Endothelial cell of umbilical vein (primary cell): ENCODE results near the gene CNN2. TPM values are rescaled to one million over a fixed set of nuclear protein-coding genes. Genes with fewer than 3 reads are reported as not detected.

ENCODE experiments used
- BruUV-seq: library from RNA; stranded (reverse); fragments of 400-500 nt; replicated peaks from 2 replicates; lab custom pipeline; 2021; lab: Mats Ljungman, UMichigan
- CTCF ChIA-PET: fragments of 300-600, 350-600 bp; sonication (Branson Sonifier 250); formaldehyde crosslinking; loops from one replicate; lab custom pipeline; 2021; ENCODE audit warnings: antibody characterized with exemption, inconsistent platforms; lab: Charles Lee
- POLR2A ChIA-PET: fragments of 300-600, 350-600 bp; sonication (Branson Sonifier 250); formaldehyde crosslinking; loops from one replicate; lab custom pipeline; 2021; ENCODE audit warnings: antibody characterized with exemption, inconsistent platforms; lab: Charles Lee
- DNase-seq: peaks from one replicate; pipeline ENCODE4 v3.0.0-alpha.2; 2011; ENCODE audit warnings: low read depth, low spot score
- FAIRE-seq: peaks from 2 replicates; lab custom pipeline; 2011; peaks lifted over from hg19 to GRCh38; lab: Jason Lieb, UNC
- H2AFZ ChIP-seq: 2 replicates; pipeline ENCODE4 v1.6.0; 2012; ENCODE audit warnings: low read depth, low read length, control low read depth, inconsistent platforms
- H3K27ac ChIP-seq: 2 replicates; pipeline ENCODE4 v1.5.1; 2011; ENCODE audit warnings: low read depth, mild to moderate bottlenecking, control low read depth, low read length, moderate library complexity; ENCODE audit not compliant: insufficient read depth
- H3K27me3 ChIP-seq, 2 experiments: 2 replicates each; pipeline versions ENCODE4 v1.6.0 to v1.6.1; 2011; ENCODE audit warnings: low read length in 2 of 2, mixed read lengths in 1 of 2; ENCODE audit not compliant: control insufficient read depth in 2 of 2, insufficient read depth in 2 of 2
- H3K36me3 ChIP-seq, 2 experiments: 2 replicates in 1 of 2; 3 replicates in 1 of 2; pipeline ENCODE4 v1.5.1; 2011; ENCODE audit warnings: low read length in 2 of 2, mild to moderate bottlenecking in 1 of 2, moderate library complexity in 1 of 2; ENCODE audit not compliant: control insufficient read depth in 2 of 2, insufficient read depth in 2 of 2; ENCODE audit errors: extremely low read depth in 1 of 2
- H3K4me1 ChIP-seq: 3 replicates; pipeline ENCODE4 v1.5.1; 2011; ENCODE audit warnings: mild to moderate bottlenecking, low read length; ENCODE audit not compliant: control insufficient read depth, insufficient read depth; ENCODE audit errors: extremely low read depth
- H3K4me2 ChIP-seq: 2 replicates; pipeline ENCODE4 v1.6.1; 2011; ENCODE audit warnings: low read length, control low read depth, mixed read lengths; ENCODE audit not compliant: insufficient read depth
- H3K4me3 ChIP-seq, 3 experiments: fragments of 200-600 bp in 1 of 3; sonication (generic), shearing (Covaris generic) in 1 of 3; replicated peaks in 1 of 3; 2 replicates each; pipeline ENCODE4 v1.5.1; 2011 to 2016; ENCODE audit warnings: control low read depth in 3 of 3, low read length in 3 of 3, mild to moderate bottlenecking in 2 of 3, inconsistent platforms in 1 of 3, low read depth in 1 of 3, moderate library complexity in 1 of 3; ENCODE audit not compliant: insufficient read depth in 1 of 3
- H3K79me2 ChIP-seq: 2 replicates; pipeline ENCODE4 v1.6.0; 2012; ENCODE audit warnings: low read length, inconsistent platforms; ENCODE audit not compliant: control insufficient read depth, insufficient read depth
- H3K9ac ChIP-seq: replicated peaks from 2 replicates; pipeline ENCODE3; 2011; ENCODE audit warnings: low read length, control low read depth; ENCODE audit not compliant: insufficient read depth; ENCODE audit errors: extremely low read depth
- H3K9me1 ChIP-seq: replicated peaks from 3 replicates; pipeline ENCODE4 v1.6.0; 2011; ENCODE audit warnings: mild to moderate bottlenecking, low read length; ENCODE audit not compliant: control insufficient read depth, insufficient read depth; ENCODE audit errors: extremely low read depth
- H3K9me3 ChIP-seq: replicated peaks from 2 replicates; pipeline ENCODE4 v1.5.1; 2012; ENCODE audit warnings: low read length, inconsistent platforms; ENCODE audit not compliant: control insufficient read depth, insufficient read depth
- H4K20me1 ChIP-seq: replicated peaks from 2 replicates; pipeline ENCODE3; 2011; ENCODE audit warnings: mild to moderate bottlenecking, low read length; ENCODE audit not compliant: control insufficient read depth, insufficient read depth; ENCODE audit errors: extremely low read depth
- GATA2 ChIP-seq: IDR thresholded peaks from 2 replicates; pipeline ENCODE4 v1.7.0; 2011; ENCODE audit warnings: low read depth, mild to moderate bottlenecking, moderate library complexity, mixed read lengths, low read length; ENCODE audit not compliant: insufficient read length, insufficient read depth
- MYC ChIP-seq: IDR thresholded peaks from one replicate; pipeline ENCODE4 v1.6.1; 2011; ENCODE audit warnings: mild to moderate bottlenecking, low read depth, low read length
- POLR2AphosphoS5 ChIP-seq: IDR thresholded peaks from 2 replicates; pipeline ENCODE4 v1.6.1; 2012; ENCODE audit warnings: low read depth, mild to moderate bottlenecking, control low read depth, low read length, moderate library complexity; ENCODE audit not compliant: insufficient read depth
- dilution Hi-C: fragments of 300-500 bp; cut with MboI; formaldehyde crosslinking; loops from one replicate; pipeline ENCODE4 v1.15.0; 2019; ENCODE audit warnings: low sequenced_read_pairs; ENCODE audit not compliant: extremely low pct_ligation_motif_present
- intact Hi-C: fragments of 100-400 bp; cut with micrococcal nuclease; formaldehyde crosslinking; loops from one replicate; pipeline ENCODE4 v1.10.0; 2022
- polyA plus RNA-seq, 4 experiments: library from polyadenylated mRNA; depleted of rRNA in 3 of 4; stranded (reverse) in 3 of 4; unstranded in 1 of 4; fragments of >200 nt; gene quantifications; 2 replicates each; pipeline versions ENCODE4 v1.2.1 to v1.2.3, GENCODE V29; 2011 to 2012; ENCODE audit warnings: missing spikeins in 1 of 4
- total RNA-seq: library from RNA; stranded (reverse); gene quantifications from 2 replicates; pipeline ENCODE4 v1.2.3, GENCODE V29; 2021
- TF ChIP-seq, protein P1 (sequence below), 2 donors: IDR thresholded peaks; 1 replicate in 1 of 2; 2 replicates in 1 of 2; pipeline ENCODE4 v1.5.1; 2011; ENCODE audit warnings: low read length in 2 of 2, mild to moderate bottlenecking in 2 of 2, moderate library complexity in 2 of 2, control low read depth in 1 of 2, inconsistent platforms in 1 of 2, low read depth in 1 of 2; ENCODE audit not compliant: insufficient read depth in 1 of 2; ENCODE audit errors: extremely low read depth in 1 of 2

Gene CNN2
- total and polyA plus RNA-seq, 2 donors (not counting 3 experiments of a cell fraction or from before 2014, with no cell fraction given): 207 to 286 TPM

DNA sequence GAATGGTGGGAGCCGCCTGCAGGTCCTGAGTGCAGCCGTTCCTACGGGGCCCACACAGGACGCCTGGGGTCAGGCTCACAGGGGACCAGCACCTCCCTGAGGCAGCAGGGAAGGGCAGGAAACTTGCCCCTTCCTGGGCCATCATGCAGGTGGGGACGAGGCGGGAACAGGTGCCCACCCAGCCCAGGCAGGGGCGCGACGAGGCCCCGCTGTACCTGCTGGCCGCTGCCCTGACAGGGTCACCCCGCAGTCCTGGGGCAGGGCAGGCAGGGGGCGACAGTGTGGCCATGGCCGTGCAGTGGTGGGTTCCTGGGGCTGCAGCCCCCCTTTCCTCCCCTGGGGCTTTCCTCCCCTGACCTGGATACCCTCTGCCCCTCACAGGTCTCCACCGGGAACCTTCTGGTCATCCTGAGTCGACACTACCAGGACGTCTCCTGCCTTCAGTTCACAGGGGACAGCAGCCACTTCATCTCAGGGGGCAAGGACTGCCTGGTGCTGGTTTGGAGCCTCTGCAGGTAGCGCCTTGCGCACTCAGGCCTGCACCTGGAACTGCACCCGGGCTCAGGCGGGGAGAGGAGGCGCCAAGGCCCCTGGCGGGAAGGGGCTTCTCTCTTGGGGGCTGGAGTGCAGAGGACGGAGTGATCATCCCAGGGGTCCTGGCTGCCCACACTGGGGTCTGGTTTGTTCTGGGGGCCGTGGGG is 36.9 kb upstream of the CNN2 start:
- DNase-seq (no peak), FAIRE-seq (no peak)
- Histone ChIP-seq H3K4me3 (no peak overlapping the region), H3K27me3 (no peaks in the 10 kb centered on the region), H4K20me1 (no peaks in the 10 kb centered on the region), H3K9me1 (no peaks in the 10 kb centered on the region), H3K36me3 (peaks cover 0 to 15% of the 10 kb centered on the region in 2 experiments), H3K27ac (no peak overlapping the region), H3K9me3 (no peaks in the 10 kb centered on the region), H2AFZ (no peak overlapping the region), H3K9ac (no peak overlapping the region), H3K4me2 (no peak overlapping the region), H3K4me1 (peaks cover 6% of the 10 kb centered on the region), H3K79me2 (peaks cover 6% of the 10 kb centered on the region)
- BruUV-seq: no TSS peak
- intact Hi-C loops: no loop called here
- ChIA-PET CTCF (no interaction called here), POLR2A (no interaction called here)
- dilution Hi-C loops: no loop called here
- TF ChIP-seq POLR2AphosphoS5: no peak
- TF ChIP-seq, protein P1, sequence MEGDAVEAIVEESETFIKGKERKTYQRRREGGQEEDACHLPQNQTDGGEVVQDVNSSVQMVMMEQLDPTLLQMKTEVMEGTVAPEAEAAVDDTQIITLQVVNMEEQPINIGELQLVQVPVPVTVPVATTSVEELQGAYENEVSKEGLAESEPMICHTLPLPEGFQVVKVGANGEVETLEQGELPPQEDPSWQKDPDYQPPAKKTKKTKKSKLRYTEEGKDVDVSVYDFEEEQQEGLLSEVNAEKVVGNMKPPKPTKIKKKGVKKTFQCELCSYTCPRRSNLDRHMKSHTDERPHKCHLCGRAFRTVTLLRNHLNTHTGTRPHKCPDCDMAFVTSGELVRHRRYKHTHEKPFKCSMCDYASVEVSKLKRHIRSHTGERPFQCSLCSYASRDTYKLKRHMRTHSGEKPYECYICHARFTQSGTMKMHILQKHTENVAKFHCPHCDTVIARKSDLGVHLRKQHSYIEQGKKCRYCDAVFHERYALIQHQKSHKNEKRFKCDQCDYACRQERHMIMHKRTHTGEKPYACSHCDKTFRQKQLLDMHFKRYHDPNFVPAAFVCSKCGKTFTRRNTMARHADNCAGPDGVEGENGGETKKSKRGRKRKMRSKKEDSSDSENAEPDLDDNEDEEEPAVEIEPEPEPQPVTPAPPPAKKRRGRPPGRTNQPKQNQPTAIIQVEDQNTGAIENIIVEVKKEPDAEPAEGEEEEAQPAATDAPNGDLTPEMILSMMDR (IDR thresholded peaks at IDR 0.05; ENCODE audit: extremely low read depth in 1 of 2, insufficient read depth in 1 of 2, low read depth in 1 of 2, low read length in 2 of 2): peak in 1 of 2 donors; percentile 40

DNA sequence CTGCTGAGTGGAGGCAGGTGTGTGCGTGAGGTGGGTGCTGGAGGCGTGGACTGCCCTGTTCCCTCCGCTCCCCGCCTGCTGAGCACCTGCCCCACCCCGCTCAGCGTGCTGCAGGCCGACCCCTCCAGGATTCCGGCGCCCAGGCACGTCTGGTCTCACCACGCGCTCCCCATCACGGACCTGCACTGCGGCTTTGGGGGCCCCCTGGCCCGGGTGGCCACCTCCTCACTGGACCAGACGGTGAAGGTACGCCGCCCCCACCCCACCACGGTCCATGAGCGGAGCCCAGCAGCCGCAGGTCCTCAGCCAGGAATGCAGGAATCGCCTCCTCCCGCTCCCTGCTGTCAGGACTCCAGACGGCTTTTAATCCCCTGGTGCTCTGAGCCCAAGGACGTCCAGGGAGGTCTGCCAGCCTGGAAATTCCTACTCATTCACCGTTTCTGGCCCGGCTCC is 36.3 kb upstream of the CNN2 start:
- Histone ChIP-seq H3K4me1 (peaks cover under 1% of the 10 kb centered on the region), H3K9me3 (no peaks in the 10 kb centered on the region), H3K4me2 (no peak overlapping the region), H4K20me1 (no peaks in the 10 kb centered on the region), H3K4me3 (no peak overlapping the region), H3K9ac (no peak overlapping the region), H3K36me3 (peaks cover 0 to 15% of the 10 kb centered on the region in 2 experiments), H3K27ac (no peak overlapping the region), H3K27me3 (no peaks in the 10 kb centered on the region), H2AFZ (no peak overlapping the region), H3K79me2 (peaks cover 2% of the 10 kb centered on the region), H3K9me1 (no peaks in the 10 kb centered on the region)
- no TSS peak for BruUV-seq
- ChIA-PET POLR2A (no interaction called here), CTCF (no interaction called here)
- no peak for DNase-seq
- TF ChIP-seq, protein P1 (IDR thresholded peaks at IDR 0.05; ENCODE audit: extremely low read depth in 1 of 2, insufficient read depth in 1 of 2, low read depth in 1 of 2, low read length in 2 of 2): no peak
- TF ChIP-seq GATA2 (no peak), MYC (no peak), POLR2AphosphoS5 (no peak)
- no peak for FAIRE-seq
- intact Hi-C loops: no loop called here
- dilution Hi-C loops: no loop called here
